Activated T-helper 1 cell treated with anti-CD3 and anti-CD28 coated beads, Interleukin-12 subunit alpha, Interleukin-12 subunit beta, Interleukin-2, Interleukin-4 antibody, amounts not matched to agents 30 ng/mL and 10 ng/mL and 1 ng/mL, durations not matched to agents 14 hours and 24 hours and 36 hours (primary cell): ENCODE results near the gene USP11. TPM values are rescaled to one million over a fixed set of nuclear protein-coding genes. Genes with fewer than 3 reads are reported as not detected.

ENCODE experiments used
- DNase-seq: peaks from one replicate; pipeline ENCODE4 v3.0.0; 2021; ENCODE audit warnings: low spot score
- H3K27ac Mint-ChIP-seq: one replicate; pipeline ENCODE4 v1.8.0; 2021; ENCODE audit warnings: mild to moderate bottlenecking, mixed read lengths
- H3K27me3 Mint-ChIP-seq: one replicate; pipeline ENCODE4 v1.8.0; 2022; ENCODE audit warnings: mild to moderate bottlenecking, moderate library complexity, mixed read lengths; ENCODE audit not compliant: insufficient read depth
- H3K36me3 Mint-ChIP-seq: one replicate; pipeline ENCODE4 v1.8.0; 2021; ENCODE audit warnings: low read depth, mixed read lengths
- H3K4me1 Mint-ChIP-seq: one replicate; pipeline ENCODE4 v1.8.0; 2021; ENCODE audit warnings: low read depth, mixed read lengths
- H3K4me3 Mint-ChIP-seq: one replicate; pipeline ENCODE4 v1.8.0; 2021; ENCODE audit warnings: mild to moderate bottlenecking, moderate library complexity, mixed read lengths
- H3K9me3 Mint-ChIP-seq: one replicate; pipeline ENCODE4 v1.8.0; 2021; ENCODE audit warnings: mixed read lengths
- intact Hi-C: fragments of 100-400 bp; cut with micrococcal nuclease; formaldehyde crosslinking; loops from one replicate; pipeline ENCODE4 v1.15.1; 2024
- total RNA-seq: library from RNA; stranded (reverse); gene quantifications from 2 replicates; pipeline ENCODE4 v1.2.3, GENCODE V29; 2022

Gene USP11
- total RNA-seq, 1 donor from 2014 or later: 26.6 TPM

GRCh38 chrX:47196098-47196497, 36.7 kb upstream of the USP11 start:
- DNase-seq: no peak
- H3K9me3 Mint-ChIP-seq: no peaks in the 10 kb centered on the region
- H3K36me3 Mint-ChIP-seq: peaks cover 38% of the 10 kb centered on the region
- H3K4me3 Mint-ChIP-seq: peak overlapping the region; percentile 96
- intact Hi-C loops: loop anchor here (10.0 kb wide), 2 partner anchors 639 to 829 kb away; partner anchors contain the start of gene ZNF81
- peaks cover 46% of the 10 kb centered on the region for H3K4me1 Mint-ChIP-seq
- peak overlapping the region; percentile 85 for H3K27ac Mint-ChIP-seq
- H3K27me3 Mint-ChIP-seq: no peaks in the 10 kb centered on the region

- no peak for DNase-seq
- Mint-ChIP-seq H3K27ac (no peak overlapping the region), H3K4me1 (peaks cover 46% of the 10 kb centered on the region), H3K9me3 (no peaks in the 10 kb centered on the region), H3K27me3 (no peaks in the 10 kb centered on the region), H3K4me3 (peak overlapping the region; percentile 96), H3K36me3 (peaks cover 47% of the 10 kb centered on the region)
- intact Hi-C loops: loop anchor here (10.0 kb wide), 2 partner anchors 637 to 827 kb away; partner anchors contain the start of gene ZNF81
Measured at GRCh38 chrX:47197526-47197925, 35.3 kb upstream of the USP11 start.

DNA sequence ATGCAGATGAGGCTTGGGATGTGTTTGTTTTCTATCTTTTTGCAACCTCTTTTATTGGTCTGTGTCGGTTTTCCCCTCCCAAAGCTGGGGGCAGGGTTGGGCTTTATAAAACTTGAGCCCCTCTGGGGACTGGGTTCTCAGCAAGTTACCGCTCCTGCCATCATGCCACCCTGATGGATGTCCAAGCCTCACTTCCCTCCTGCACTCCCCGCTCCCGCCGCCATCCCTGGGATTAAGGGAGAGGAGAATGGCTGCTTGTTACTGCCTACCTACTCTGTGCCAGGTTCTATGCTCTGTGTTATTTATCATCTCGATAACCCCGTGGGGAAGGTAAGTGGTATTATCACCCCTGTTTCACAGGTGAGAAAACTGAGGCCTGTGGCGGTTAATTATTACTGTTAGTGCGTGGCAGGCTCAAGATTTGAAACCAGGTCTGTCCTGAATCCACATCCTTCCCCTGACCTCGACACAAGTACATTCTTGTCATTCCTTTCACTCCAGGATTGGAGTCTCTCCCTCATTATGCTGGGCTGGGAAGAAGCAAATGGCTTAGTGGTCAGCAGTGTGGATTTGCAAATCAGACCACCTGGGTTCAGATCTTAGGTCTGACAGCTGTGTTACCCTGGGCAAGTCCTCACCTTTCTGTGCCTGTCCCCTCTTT, 34.7 kb upstream of the USP11 start:
- intact Hi-C loops: loop anchor here (10.0 kb wide), 2 partner anchors 637 to 827 kb away; partner anchors contain the start of gene ZNF81
- no peak overlapping the region for H3K4me3 Mint-ChIP-seq
- no peaks in the 10 kb centered on the region for H3K9me3 Mint-ChIP-seq
- H3K36me3 Mint-ChIP-seq: peaks cover 47% of the 10 kb centered on the region
- peaks cover 40% of the 10 kb centered on the region for H3K4me1 Mint-ChIP-seq
- no peak for DNase-seq
- H3K27me3 Mint-ChIP-seq: no peaks in the 10 kb centered on the region
- H3K27ac Mint-ChIP-seq: peak overlapping the region; percentile 52

DNA sequence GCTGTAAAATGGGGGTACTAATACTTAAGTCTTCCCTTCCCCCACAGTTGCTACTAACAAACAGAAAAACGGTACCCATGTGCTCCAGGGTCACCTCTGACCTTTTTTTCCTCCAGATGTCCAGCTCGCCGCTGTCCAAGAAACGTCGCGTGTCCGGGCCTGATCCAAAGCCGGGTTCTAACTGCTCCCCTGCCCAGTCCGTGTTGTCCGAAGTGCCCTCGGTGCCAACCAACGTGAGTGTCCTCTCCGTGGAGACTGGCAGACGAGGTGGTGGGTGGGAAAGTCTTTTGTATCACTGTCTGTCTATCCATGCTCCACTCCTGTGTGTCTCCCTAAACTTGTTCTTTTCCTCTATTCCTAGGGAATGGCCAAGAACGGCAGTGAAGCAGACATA, 34.1 kb upstream of the USP11 start:
- peaks cover 44% of the 10 kb centered on the region for H3K36me3 Mint-ChIP-seq
- no peaks in the 10 kb centered on the region for H3K9me3 Mint-ChIP-seq
- peaks cover 36% of the 10 kb centered on the region for H3K4me1 Mint-ChIP-seq
- H3K4me3 Mint-ChIP-seq: no peak overlapping the region
- no peak for DNase-seq
- H3K27ac Mint-ChIP-seq: peak overlapping the region; percentile 52
- intact Hi-C loops: loop anchor here (10.0 kb wide), 2 partner anchors 636 to 826 kb away; partner anchors contain the start of gene ZNF81
- H3K27me3 Mint-ChIP-seq: no peaks in the 10 kb centered on the region

GRCh38 chrX:47199286-47199685, 33.5 kb upstream of the USP11 start:
- Mint-ChIP-seq H3K4me1 (peaks cover 36% of the 10 kb centered on the region), H3K9me3 (no peaks in the 10 kb centered on the region), H3K27me3 (no peaks in the 10 kb centered on the region), H3K36me3 (peaks cover 47% of the 10 kb centered on the region), H3K27ac (no peak overlapping the region), H3K4me3 (no peak overlapping the region)
- no peak for DNase-seq
- intact Hi-C loops: loop anchor here (10.0 kb wide), 2 partner anchors 636 to 826 kb away; partner anchors contain the start of gene ZNF81

DNA sequence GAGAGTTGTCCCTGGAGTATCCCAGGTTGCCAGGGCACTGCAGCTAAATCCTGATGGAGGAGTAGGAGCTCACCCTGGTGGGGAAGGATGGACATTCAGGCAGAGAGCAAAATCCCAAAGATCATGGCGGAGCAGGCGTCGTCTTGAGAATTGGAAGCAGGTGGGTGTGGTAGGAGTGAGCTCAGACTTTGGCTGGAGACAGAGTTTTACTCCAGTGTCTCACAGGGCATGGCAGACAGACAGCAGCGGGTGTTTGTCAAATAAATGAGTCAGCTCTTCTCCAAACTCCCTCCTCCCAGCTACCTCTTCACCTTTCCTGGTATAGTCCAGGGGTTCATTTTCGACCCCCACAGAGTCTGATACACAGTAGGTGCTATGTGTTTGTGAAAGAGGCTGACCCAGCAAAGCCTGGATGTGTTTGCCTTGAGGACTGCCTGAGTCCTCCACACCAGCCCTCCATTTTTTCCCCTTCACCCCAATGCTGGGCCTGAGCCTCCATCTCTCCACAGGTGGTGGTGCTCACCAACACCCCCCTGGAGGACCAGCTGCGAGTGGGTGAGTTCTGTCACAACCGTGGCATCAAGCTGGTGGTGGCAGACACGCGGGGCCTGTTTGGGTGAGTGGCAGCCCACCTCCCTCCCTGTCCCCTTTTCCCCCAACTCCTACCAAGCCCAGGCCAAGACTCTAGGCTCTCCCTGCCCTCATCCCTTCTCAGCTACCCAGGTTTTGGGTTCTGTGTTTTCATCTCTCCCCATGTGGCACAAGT, 32.2 kb upstream of the USP11 start:
- H3K4me3 Mint-ChIP-seq: no peak overlapping the region
- peaks cover 45% of the 10 kb centered on the region for H3K36me3 Mint-ChIP-seq
- H3K27ac Mint-ChIP-seq: peak overlapping the region; percentile 48
- no peaks in the 10 kb centered on the region for H3K9me3 Mint-ChIP-seq
- no peak for DNase-seq
- peaks cover 23% of the 10 kb centered on the region for H3K4me1 Mint-ChIP-seq
- H3K27me3 Mint-ChIP-seq: no peaks in the 10 kb centered on the region
- intact Hi-C loops: no loop called here

GRCh38 chrX:47201345-47201944, 31.4 kb upstream of the USP11 start:
- no peak for DNase-seq
- Mint-ChIP-seq H3K27me3 (no peaks in the 10 kb centered on the region), H3K9me3 (no peaks in the 10 kb centered on the region), H3K36me3 (peaks cover 36% of the 10 kb centered on the region), H3K4me3 (no peak overlapping the region), H3K4me1 (peaks cover 15% of the 10 kb centered on the region), H3K27ac (peak overlapping the region; percentile 48)
- intact Hi-C loops: no loop called here

DNA sequence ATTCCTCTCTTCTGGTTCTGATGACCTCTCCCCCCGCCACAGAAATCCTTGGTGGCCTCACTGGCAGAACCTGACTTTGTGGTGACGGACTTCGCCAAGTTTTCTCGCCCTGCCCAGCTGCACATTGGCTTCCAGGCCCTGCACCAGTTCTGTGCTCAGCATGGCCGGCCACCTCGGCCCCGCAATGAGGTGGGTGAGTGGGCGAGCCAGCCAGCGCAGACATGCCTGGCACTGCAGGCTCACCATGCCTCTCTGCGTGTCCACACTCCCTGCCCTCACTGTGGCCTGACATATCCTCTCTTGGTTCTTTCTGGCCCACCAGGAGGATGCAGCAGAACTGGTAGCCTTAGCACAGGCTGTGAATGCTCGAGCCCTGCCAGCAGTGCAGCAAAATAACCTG, 30.5 kb upstream of the USP11 start:
- Mint-ChIP-seq H3K36me3 (peaks cover 41% of the 10 kb centered on the region), H3K27me3 (no peaks in the 10 kb centered on the region), H3K27ac (no peak overlapping the region), H3K4me1 (peaks cover 6% of the 10 kb centered on the region), H3K4me3 (no peak overlapping the region), H3K9me3 (no peaks in the 10 kb centered on the region)
- DNase-seq: no peak
- intact Hi-C loops: no loop called here

DNA sequence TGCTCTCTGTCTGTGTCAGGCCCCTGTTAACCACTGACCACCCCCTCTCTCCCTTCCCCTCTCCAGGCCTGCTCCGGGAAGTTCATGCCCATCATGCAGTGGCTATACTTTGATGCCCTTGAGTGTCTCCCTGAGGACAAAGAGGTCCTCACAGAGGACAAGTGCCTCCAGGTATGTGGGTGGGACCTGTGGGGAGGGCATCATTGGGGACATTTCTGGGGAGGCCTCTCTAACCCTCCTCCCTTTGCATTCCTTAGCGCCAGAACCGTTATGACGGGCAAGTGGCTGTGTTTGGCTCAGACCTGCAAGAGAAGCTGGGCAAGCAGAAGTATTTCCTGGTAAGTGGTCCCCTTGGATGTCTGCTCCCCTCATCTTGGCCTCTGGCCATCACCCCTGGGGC, 29.9 kb upstream of the USP11 start:
- H3K36me3 Mint-ChIP-seq: peaks cover 42% of the 10 kb centered on the region
- no peaks in the 10 kb centered on the region for H3K27me3 Mint-ChIP-seq

DNA sequence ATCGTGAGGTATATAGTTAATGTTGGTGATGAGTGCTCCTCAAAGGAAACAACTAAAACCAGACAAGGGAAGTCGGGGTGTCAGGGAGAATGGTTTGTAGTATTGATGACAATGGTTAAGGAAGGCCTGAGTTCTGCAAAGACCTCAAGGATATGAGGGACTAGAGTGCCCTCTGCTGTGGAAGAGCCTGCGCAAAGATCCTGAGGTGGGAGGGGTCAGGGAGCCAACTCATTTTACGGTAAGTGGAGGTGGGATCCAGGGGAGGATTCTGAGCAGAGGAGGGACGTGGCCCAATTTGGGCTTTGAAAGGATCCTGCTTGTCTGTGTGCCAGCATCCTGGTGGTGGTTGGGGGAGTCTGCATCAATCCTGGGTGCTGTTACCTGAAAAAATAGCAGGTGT, 27.8 kb upstream of the USP11 start:
- intact Hi-C loops: no loop called here
- DNase-seq: no peak
- H3K4me3 Mint-ChIP-seq: no peak overlapping the region
- H3K27me3 Mint-ChIP-seq: no peaks in the 10 kb centered on the region
- H3K4me1 Mint-ChIP-seq: no peaks in the 10 kb centered on the region
- no peak overlapping the region for H3K27ac Mint-ChIP-seq
- no peaks in the 10 kb centered on the region for H3K9me3 Mint-ChIP-seq
- peaks cover 34% of the 10 kb centered on the region for H3K36me3 Mint-ChIP-seq

More for the DNA sequence above, 29.9 kb upstream of the USP11 start:
- no peak overlapping the region for H3K4me3 Mint-ChIP-seq
- DNase-seq: no peak
- peaks cover under 1% of the 10 kb centered on the region for H3K4me1 Mint-ChIP-seq
- no peak overlapping the region for H3K27ac Mint-ChIP-seq
- no peaks in the 10 kb centered on the region for H3K9me3 Mint-ChIP-seq
- intact Hi-C loops: no loop called here

DNA sequence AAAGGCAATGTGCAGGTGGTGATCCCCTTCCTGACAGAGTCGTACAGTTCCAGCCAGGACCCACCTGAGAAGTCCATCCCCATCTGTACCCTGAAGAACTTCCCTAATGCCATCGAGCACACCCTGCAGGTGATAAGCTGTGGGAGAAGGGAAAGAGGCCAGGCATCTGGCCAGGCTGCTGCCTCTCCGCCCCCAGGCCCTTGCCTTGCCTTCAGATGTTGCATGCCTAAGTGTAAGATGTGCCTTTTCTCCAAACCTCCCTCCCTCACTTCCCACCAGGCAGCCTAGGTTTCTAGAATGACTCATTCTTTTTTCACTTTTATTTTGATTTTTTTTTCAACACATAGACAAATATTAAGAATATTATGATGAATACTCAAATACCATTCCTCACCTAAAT, 26.5 kb upstream of the USP11 start:
- H3K36me3 Mint-ChIP-seq: peaks cover 28% of the 10 kb centered on the region
- H3K9me3 Mint-ChIP-seq: no peaks in the 10 kb centered on the region
- intact Hi-C loops: no loop called here
- no peak overlapping the region for H3K27ac Mint-ChIP-seq
- no peak overlapping the region for H3K4me3 Mint-ChIP-seq
- DNase-seq: no peak
- H3K4me1 Mint-ChIP-seq: no peaks in the 10 kb centered on the region
- H3K27me3 Mint-ChIP-seq: no peaks in the 10 kb centered on the region

DNA sequence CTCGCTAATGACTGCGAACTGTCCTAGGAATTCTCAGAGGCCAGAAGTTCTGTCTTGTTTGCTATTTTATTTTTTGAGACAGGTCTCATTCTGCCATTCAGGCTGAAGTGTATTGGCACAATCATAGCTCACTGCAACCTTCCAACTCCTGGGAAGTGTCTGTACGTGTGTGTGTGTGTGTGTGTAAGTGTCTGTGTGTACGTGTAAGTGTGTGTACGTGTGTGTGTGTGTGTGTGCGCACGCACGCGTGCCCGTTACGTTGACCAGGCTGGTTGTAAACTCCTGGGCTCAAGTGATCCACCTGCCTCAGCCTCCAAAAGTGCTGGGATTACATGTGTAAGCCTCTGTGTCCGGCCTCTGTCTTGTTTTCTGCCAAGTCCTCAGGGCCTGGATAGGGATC, 24.7 kb upstream of the USP11 start:
- no peaks in the 10 kb centered on the region for H3K4me1 Mint-ChIP-seq
- H3K27me3 Mint-ChIP-seq: no peaks in the 10 kb centered on the region
- no peaks in the 10 kb centered on the region for H3K9me3 Mint-ChIP-seq
- H3K27ac Mint-ChIP-seq: no peak overlapping the region
- intact Hi-C loops: no loop called here
- peaks cover 38% of the 10 kb centered on the region for H3K36me3 Mint-ChIP-seq
- no peak for DNase-seq
- H3K4me3 Mint-ChIP-seq: no peak overlapping the region
